Measurements from ENCODE around the gene TLE4.

TLE4 gene

GRCh38 chr9:79572608-79573411 is 1.0 kb downstream of the TLE4 start:
- H3K27ac ChIP-seq = peak overlapping the region; percentile 99
- H3K4me3 ChIP-seq (ENCODE audit: low read depth in 1 of 2, low read length in 1 of 2) = peak overlapping the region; percentile 96 to 97
- peaks cover 13% of the 10 kb centered on the region for H3K36me3 ChIP-seq
- peaks cover 10% of the 10 kb centered on the region for H3K27me3 ChIP-seq
- peaks cover 65 to 68% of the 10 kb centered on the region in 2 experiments for H3K4me1 ChIP-seq (ENCODE audit: control insufficient read depth in 1 of 2, insufficient read depth in 1 of 2, low read depth in 1 of 2, low read length in 1 of 2)
- H3K9me3 ChIP-seq = no peaks in the 10 kb centered on the region
- TF ChIP-seq, protein P1, sequence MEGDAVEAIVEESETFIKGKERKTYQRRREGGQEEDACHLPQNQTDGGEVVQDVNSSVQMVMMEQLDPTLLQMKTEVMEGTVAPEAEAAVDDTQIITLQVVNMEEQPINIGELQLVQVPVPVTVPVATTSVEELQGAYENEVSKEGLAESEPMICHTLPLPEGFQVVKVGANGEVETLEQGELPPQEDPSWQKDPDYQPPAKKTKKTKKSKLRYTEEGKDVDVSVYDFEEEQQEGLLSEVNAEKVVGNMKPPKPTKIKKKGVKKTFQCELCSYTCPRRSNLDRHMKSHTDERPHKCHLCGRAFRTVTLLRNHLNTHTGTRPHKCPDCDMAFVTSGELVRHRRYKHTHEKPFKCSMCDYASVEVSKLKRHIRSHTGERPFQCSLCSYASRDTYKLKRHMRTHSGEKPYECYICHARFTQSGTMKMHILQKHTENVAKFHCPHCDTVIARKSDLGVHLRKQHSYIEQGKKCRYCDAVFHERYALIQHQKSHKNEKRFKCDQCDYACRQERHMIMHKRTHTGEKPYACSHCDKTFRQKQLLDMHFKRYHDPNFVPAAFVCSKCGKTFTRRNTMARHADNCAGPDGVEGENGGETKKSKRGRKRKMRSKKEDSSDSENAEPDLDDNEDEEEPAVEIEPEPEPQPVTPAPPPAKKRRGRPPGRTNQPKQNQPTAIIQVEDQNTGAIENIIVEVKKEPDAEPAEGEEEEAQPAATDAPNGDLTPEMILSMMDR (IDR thresholded peaks at IDR 0.05) = peak; percentile 37

DNA sequence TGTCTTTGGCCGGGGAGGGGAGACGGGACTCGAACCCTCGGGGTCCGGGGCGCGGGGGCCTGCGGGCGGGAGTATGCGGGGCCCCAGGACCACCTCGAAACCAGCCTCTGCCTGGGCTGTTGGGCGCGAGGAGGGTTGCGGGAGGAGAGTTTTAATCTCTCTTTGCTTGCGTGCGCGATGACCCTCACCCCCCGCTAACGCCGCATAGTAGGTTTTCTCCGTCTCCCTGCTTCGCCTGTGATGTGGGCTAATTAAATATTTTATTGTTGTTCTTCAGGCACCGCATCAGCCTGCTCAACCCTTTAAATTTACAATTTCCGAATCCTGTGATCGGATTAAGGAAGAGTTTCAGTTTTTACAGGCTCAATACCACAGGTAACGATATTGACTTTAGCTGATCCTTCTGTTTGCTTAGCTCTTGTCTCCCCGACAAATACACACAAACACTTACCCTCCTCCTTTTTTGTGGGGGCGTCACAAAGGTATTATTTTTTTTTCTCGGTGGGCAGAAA is 1.7 kb downstream of the TLE4 start:
- H3K27ac ChIP-seq = peak overlapping the region; percentile 99

GRCh38 chr9:79574136-79574535 is 2.4 kb downstream of the TLE4 start:
- Histone ChIP-seq H3K9me3 (no peaks in the 10 kb centered on the region), H3K4me1 (ENCODE audit: control insufficient read depth in 1 of 2, insufficient read depth in 1 of 2, low read depth in 1 of 2, low read length in 1 of 2) (peaks cover 64 to 68% of the 10 kb centered on the region in 2 experiments), H3K27me3 (peaks cover 10% of the 10 kb centered on the region), H3K4me3 (ENCODE audit: low read depth in 1 of 2, low read length in 1 of 2) (peak overlapping the region; percentile 96 to 97), H3K27ac (peak overlapping the region; percentile 99), H3K36me3 (peaks cover 13% of the 10 kb centered on the region)
- TF ChIP-seq, protein P1 (IDR thresholded peaks at IDR 0.05) = no peak

More for the DNA sequence above, 1.7 kb downstream of the TLE4 start:
- Histone ChIP-seq H3K9me3 (no peaks in the 10 kb centered on the region), H3K36me3 (peaks cover 13% of the 10 kb centered on the region), H3K27me3 (peaks cover 10% of the 10 kb centered on the region), H3K4me1 (ENCODE audit: control insufficient read depth in 1 of 2, insufficient read depth in 1 of 2, low read depth in 1 of 2, low read length in 1 of 2) (peaks cover 65 to 68% of the 10 kb centered on the region in 2 experiments), H3K4me3 (ENCODE audit: low read depth in 1 of 2, low read length in 1 of 2) (peak overlapping the region; percentile 96 to 97)
- TF ChIP-seq, protein P1 (IDR thresholded peaks at IDR 0.05) = no peak

- H3K27me3 ChIP-seq = peaks cover 10% of the 10 kb centered on the region
- peak overlapping the region; percentile 96 to 97 for H3K4me3 ChIP-seq (ENCODE audit: low read depth in 1 of 2, low read length in 1 of 2)
- no peaks in the 10 kb centered on the region for H3K9me3 ChIP-seq
- peaks cover 62 to 71% of the 10 kb centered on the region in 2 experiments for H3K4me1 ChIP-seq (ENCODE audit: control insufficient read depth in 1 of 2, insufficient read depth in 1 of 2, low read depth in 1 of 2, low read length in 1 of 2)
- TF ChIP-seq, protein P1 (IDR thresholded peaks at IDR 0.05) = no peak
- peak overlapping the region; percentile 99 for H3K27ac ChIP-seq
- H3K36me3 ChIP-seq = peaks cover 17% of the 10 kb centered on the region
These were observed 3.0 kb downstream of the TLE4 start for GRCh38 chr9:79574781-79575180.

DNA sequence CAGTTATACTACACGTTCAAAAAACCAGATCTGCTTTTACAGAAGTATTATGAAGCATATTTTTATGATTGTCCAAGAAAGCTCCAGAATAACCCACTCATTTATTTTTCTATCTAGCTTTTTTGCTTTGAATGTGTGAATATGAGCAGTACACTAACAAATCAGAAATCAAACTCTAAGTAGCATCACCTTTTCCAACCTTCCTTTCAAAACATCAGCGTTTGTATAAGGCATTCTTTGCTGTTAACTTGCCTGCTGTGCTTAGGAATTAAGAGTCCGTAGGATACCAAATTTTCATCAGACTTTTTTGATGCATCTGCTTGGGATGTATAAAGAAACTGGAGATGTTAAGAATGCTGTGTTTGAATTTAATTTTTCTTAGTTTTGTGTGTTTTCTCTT is 3.8 kb downstream of the TLE4 start:
- Histone ChIP-seq H3K4me1 (ENCODE audit: control insufficient read depth in 1 of 2, insufficient read depth in 1 of 2, low read depth in 1 of 2, low read length in 1 of 2) (peaks cover 61 to 71% of the 10 kb centered on the region in 2 experiments), H3K36me3 (peaks cover 25% of the 10 kb centered on the region), H3K4me3 (ENCODE audit: low read depth in 1 of 2, low read length in 1 of 2) (peak overlapping the region in 1 of 2 experiments; percentile 97), H3K27ac (peak overlapping the region; percentile 99), H3K27me3 (peaks cover 2% of the 10 kb centered on the region), H3K9me3 (no peaks in the 10 kb centered on the region)
- TF ChIP-seq, protein P1 (IDR thresholded peaks at IDR 0.05) = no peak
